GM12875 (cell line): Measurements from ENCODE around the gene SAP25.
"Not testable (repeated sequence)": the region's sequence is repeated elsewhere in the genome, so short reads cannot be mapped to it uniquely, and the experiment has no call there.

Source experiments
- H3K4me3 ChIP-seq: one replicate; pipeline ENCODE4 v1.5.1; 2011; ENCODE audit warnings: low read depth, low read length, control low read depth
- TF ChIP-seq, protein P1 (sequence below): IDR thresholded peaks from 2 replicates; pipeline ENCODE4 v1.5.1; 2011; ENCODE audit warnings: low read depth, mild to moderate bottlenecking, control low read depth, inconsistent platforms, low read length, moderate library complexity, borderline replicate concordance; ENCODE audit not compliant: insufficient read depth

Gene SAP25

DNA sequence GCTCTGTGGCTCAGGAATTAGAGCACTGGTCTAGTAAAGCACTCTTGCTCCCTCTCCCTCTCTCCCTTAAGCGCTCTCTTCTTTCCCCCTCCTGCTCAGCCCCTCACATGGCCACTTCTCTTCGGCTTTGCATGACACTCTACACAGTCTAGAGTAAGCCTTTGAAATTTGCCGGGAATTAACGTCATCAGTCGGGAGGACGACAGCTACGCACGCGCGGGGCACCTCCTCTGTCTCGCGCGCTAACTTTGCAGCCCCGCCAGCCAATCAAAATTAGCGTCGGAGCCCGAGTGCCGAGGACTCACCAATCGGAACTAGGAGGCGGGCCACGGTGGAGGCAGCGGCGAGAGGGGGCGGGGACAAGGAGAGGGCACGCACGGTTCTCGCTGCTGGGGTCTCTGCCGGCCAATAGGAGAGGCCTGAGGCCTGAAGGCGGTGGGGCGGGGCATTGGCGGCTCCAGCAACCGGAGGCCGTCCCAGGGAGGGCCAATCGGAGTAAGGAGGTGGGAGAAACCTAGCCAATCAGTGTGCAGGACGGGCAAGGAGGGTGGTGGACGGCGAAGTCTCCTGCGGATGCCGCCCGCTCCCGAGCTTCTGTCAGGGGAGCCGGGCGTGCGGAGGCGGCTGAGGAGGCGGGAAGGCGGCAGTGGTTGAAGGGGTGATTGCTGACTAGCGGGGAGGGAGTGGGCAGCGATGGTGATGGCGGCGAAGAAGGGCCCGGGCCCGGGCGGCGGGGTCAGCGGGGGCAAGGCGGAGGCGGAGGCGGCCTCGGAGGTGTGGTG, 34.9 kb downstream of the SAP25 start, which contains the start of gene AGFG2:
AGFG2 (plus strand) TSS at position 550 of the 782 bp plus-strand sequence; CDS start at position 694, 144 bp downstream.
- TF ChIP-seq, protein P1, sequence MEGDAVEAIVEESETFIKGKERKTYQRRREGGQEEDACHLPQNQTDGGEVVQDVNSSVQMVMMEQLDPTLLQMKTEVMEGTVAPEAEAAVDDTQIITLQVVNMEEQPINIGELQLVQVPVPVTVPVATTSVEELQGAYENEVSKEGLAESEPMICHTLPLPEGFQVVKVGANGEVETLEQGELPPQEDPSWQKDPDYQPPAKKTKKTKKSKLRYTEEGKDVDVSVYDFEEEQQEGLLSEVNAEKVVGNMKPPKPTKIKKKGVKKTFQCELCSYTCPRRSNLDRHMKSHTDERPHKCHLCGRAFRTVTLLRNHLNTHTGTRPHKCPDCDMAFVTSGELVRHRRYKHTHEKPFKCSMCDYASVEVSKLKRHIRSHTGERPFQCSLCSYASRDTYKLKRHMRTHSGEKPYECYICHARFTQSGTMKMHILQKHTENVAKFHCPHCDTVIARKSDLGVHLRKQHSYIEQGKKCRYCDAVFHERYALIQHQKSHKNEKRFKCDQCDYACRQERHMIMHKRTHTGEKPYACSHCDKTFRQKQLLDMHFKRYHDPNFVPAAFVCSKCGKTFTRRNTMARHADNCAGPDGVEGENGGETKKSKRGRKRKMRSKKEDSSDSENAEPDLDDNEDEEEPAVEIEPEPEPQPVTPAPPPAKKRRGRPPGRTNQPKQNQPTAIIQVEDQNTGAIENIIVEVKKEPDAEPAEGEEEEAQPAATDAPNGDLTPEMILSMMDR = no peak
- H3K4me3 ChIP-seq = peak within 1 kb of the TSS; percentile 91

DNA sequence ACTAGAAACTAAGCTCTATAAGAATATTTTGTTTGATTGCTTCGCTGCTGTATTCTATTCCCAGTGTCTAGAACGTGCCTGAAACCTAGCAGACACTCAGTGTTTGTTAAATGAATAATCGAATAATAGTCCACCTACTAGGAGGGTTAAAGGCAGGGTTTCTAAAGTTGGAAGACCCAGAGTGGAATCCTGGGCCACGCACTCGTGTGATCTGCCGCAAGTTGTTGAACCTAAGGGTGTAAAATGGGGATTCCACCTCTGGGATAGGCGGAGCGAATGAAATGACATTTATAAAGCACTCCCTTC, 35.4 kb downstream of the SAP25 start:
- peak overlapping the region; percentile 38 for H3K4me3 ChIP-seq
- TF ChIP-seq, protein P1 = no peak

DNA sequence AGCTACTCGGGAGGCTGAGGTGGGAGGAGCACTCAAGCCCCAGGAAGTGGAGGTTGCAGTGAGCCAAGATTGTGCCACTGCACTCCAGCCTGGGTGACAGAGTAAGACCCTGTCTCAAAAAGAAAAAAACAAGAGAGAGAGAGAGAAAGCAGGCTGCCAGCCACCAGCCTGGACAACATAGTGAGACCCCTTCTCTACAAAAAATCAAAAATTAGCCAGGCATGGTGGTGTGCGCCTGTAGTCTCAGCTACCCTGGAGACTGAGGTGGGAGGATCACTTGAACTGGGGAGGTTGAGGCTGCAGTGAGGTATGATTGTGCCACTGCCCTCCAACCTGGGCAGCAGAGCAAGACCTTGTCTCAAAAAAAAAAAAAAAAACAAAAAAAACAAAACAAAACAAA, 37.0 kb downstream of the SAP25 start:
- H3K4me3 ChIP-seq = not testable (repeated sequence)

DNA sequence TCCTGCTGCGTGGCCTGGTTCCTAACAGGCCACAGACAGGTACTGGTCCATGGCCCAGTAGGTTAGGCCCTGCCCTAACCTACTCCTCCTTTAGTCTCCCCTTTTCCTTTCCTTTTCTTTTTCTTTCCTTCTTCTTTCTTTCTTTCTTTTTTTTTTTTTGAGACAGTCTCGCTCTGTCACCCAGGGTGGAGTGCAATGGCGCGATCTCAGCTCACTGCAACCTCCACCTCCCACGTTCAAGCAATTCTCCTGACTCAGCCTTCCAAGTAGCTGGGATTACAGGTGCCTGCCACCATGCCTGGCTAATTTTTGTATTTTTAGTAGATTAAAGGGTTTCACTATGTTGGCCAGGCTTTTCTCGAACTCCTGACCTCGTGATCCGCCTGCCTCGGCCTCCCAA, 37.7 kb downstream of the SAP25 start:
- not testable (repeated sequence) for H3K4me3 ChIP-seq

- H3K4me3 ChIP-seq = no peak overlapping the region
- TF ChIP-seq, protein P1 = no peak
Observed at GRCh38 chr7:100532165-100533022, 41.3 kb downstream of the SAP25 start.

- not testable (repeated sequence) for H3K4me3 ChIP-seq
Observed at GRCh38 chr7:100528108-100528866, 45.4 kb downstream of the SAP25 start.

DNA sequence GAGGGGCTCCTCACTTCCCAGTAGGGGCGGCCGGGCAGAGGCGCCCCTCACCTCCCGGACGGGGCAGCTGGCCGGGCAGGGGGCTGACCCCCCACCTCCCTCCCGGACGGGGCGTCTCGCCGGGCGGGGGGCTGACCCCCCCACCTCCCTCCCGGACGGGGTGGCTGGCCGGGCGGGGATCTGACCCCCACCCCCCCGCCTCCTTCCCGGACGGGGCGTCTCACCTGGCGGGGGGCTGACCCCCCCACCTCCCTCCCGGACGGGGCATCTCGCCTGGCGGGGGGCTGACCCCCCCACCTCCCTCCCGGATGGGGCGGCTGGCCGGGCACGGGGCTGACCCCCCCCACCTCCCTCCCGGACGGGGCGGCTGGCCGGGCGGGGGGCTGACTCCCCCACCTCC, 50.5 kb downstream of the SAP25 start:
- not testable (repeated sequence) for H3K4me3 ChIP-seq
